Measurements from ENCODE around the gene PLAAT2.
"Not testable (repeated sequence)": the region's sequence is repeated elsewhere in the genome, so short reads cannot be mapped to it uniquely, and the experiment has no call there.

Gene PLAAT2

GRCh38 chr11:63574856-63575602, 11.8 kb upstream of the PLAAT2 start:
- DNase-seq = no peak

GRCh38 chr11:63573881-63574855, 11.0 kb upstream of the PLAAT2 start:
- peak; percentile 27 for DNase-seq

- DNase-seq = no peak
These were observed 9.0 kb upstream of the PLAAT2 start for GRCh38 chr11:63572026-63572688.

- no peak for DNase-seq
These were observed 6.4 kb upstream of the PLAAT2 start for GRCh38 chr11:63569570-63569969.

- peak; percentile 64 for DNase-seq
These were observed 4.1 kb upstream of the PLAAT2 start for GRCh38 chr11:63567044-63567840.

- DNase-seq = peak; percentile 57
These were observed 1.7 kb upstream of the PLAAT2 start for GRCh38 chr11:63564784-63565350.

GRCh38 chr11:63564056-63564774, 1.0 kb upstream of the PLAAT2 start:
- DNase-seq = peak; percentile 89

- peak; percentile 68 for DNase-seq
These were observed 2.5 kb downstream of the PLAAT2 start for GRCh38 chr11:63560506-63561180.

GRCh38 chr11:63558459-63559157, 4.6 kb downstream of the PLAAT2 start:
- no peak for DNase-seq

- no peak for DNase-seq
These were observed 5.6 kb downstream of the PLAAT2 start for GRCh38 chr11:63557570-63557969.

- no peak for DNase-seq
These were observed 6.7 kb downstream of the PLAAT2 start for GRCh38 chr11:63556404-63557013.

- DNase-seq = no peak
These were observed 8.3 kb downstream of the PLAAT2 start for GRCh38 chr11:63554877-63555223.

- DNase-seq = no peak
These were observed 9.4 kb downstream of the PLAAT2 start for GRCh38 chr11:63553759-63554158.

GRCh38 chr11:63552921-63553320, 10.3 kb downstream of the PLAAT2 start:
- no peak for DNase-seq

- no peak for DNase-seq
These were observed 11.3 kb downstream of the PLAAT2 start for GRCh38 chr11:63551889-63552266.

GRCh38 chr11:63551091-63551888, 11.9 kb downstream of the PLAAT2 start:
- no peak for DNase-seq

- not testable (repeated sequence) for DNase-seq
These were observed 13.0 kb downstream of the PLAAT2 start for GRCh38 chr11:63550156-63550700.

- no peak for DNase-seq
These were observed 13.8 kb downstream of the PLAAT2 start for GRCh38 chr11:63549411-63549810.

GRCh38 chr11:63548178-63548577, 15.0 kb downstream of the PLAAT2 start:
- DNase-seq = no peak

Measured in DMS79 treated with DMSO at 0.1 percent for 48 hours (cell line).